ENCODE measurements around the gene GALNT16.

- TF ChIP-seq MAX (IDR thresholded peaks at IDR 0.05; ENCODE audit: insufficient read depth, insufficient read length), result no peak
- no peak for TF ChIP-seq POLR2A (IDR thresholded peaks at IDR 0.05; ENCODE audit: low read depth, low read length)
- TF ChIP-seq POLR2AphosphoS5 (IDR thresholded peaks at IDR 0.05; ENCODE audit: insufficient read depth, low read depth, low read length), result no peak
- no peak for TF ChIP-seq JUN (IDR thresholded peaks at IDR 0.05; ENCODE audit: borderline replicate concordance, insufficient read depth, insufficient read length, low read depth)
- TF ChIP-seq CTCF (IDR thresholded peaks at IDR 0.05; ENCODE audit: extremely low read depth in 1 of 2, insufficient read depth in 1 of 2, low read depth in 1 of 2, low read length in 2 of 2), result no peak
- TF ChIP-seq EZH2 (IDR thresholded peaks at IDR 0.05; ENCODE audit: borderline replicate concordance, low read depth, low read length, severe bottlenecking), result no peak
Measured at GRCh38 chr14:69373104-69373503, 113.1 kb downstream of the GALNT16 start.

All from endothelial cell of umbilical vein (primary cell).